Activated B cell treated with CpG ODN at 0.5 μM for 24 hours (primary cell): Measurements from ENCODE around the gene FCHSD1. TPM values are rescaled to one million over a fixed set of nuclear protein-coding genes. Genes with fewer than 3 reads are reported as not detected.

Source experiments
- ATAC-seq: fragments of 200-7000 bp; cut with Tn5 transposase; one replicate; pipeline ENCODE4 v1.10.0; 2021; ENCODE audit warnings: low read depth, mild to moderate bottlenecking, moderate library complexity
- CTCF ChIA-PET: fragments of 350-600 bp; sonication (Branson Sonifier 250); formaldehyde crosslinking; loops from one replicate; lab custom pipeline; 2021; ENCODE audit warnings: antibody characterized with exemption; lab: Charles Lee
- POLR2A ChIA-PET: fragments of 350-600 bp; sonication (Branson Sonifier 250); formaldehyde crosslinking; loops from one replicate; lab custom pipeline; 2021; ENCODE audit warnings: antibody characterized with exemption; lab: Charles Lee
- DNase-seq: peaks from one replicate; pipeline ENCODE4 v3.0.0; 2022
- H3K27ac Mint-ChIP-seq: one replicate; pipeline ENCODE4 v1.8.0; 2020; ENCODE audit warnings: mixed read lengths
- H3K27me3 Mint-ChIP-seq: one replicate; pipeline ENCODE4 v1.8.0; 2021; ENCODE audit warnings: mixed read lengths
- H3K36me3 Mint-ChIP-seq: one replicate; pipeline ENCODE4 v1.8.0; 2021; ENCODE audit warnings: low read depth, mixed read lengths
- H3K4me1 Mint-ChIP-seq: one replicate; pipeline ENCODE4 v1.8.0; 2021; ENCODE audit warnings: mixed read lengths
- H3K4me3 Mint-ChIP-seq: one replicate; pipeline ENCODE4 v1.8.0; 2020; ENCODE audit warnings: mild to moderate bottlenecking, mixed read lengths
- H3K9me3 Mint-ChIP-seq: one replicate; pipeline ENCODE4 v1.8.0; 2020; ENCODE audit warnings: mixed read lengths
- CTCF ChIP-seq: fragments of 200-600 bp; IDR thresholded peaks from one replicate; pipeline ENCODE4 v1.8.0; 2022; ENCODE audit warnings: antibody characterized with exemption, mild to moderate bottlenecking
- intact Hi-C: fragments of 100-400 bp; cut with micrococcal nuclease; formaldehyde crosslinking; loops from one replicate; pipeline ENCODE4 v1.15.1; 2024
- total RNA-seq: library from RNA; stranded (reverse); gene quantifications from 2 replicates; pipeline ENCODE4 v1.2.3, GENCODE V29; 2022

Gene FCHSD1
- total RNA-seq, 1 donor from 2014 or later: 79.5 TPM

- intact Hi-C loops: loop anchor here (1.0 kb wide), 1 partner anchor 8 kb away; no protein-coding TSS in a partner anchor
- TF ChIP-seq CTCF: no peak
- H3K4me3 Mint-ChIP-seq: no peak overlapping the region
- peak overlapping the region; percentile 36 for H3K27ac Mint-ChIP-seq
- H3K4me1 Mint-ChIP-seq: peaks cover 62% of the 10 kb centered on the region
- no peaks in the 10 kb centered on the region for H3K27me3 Mint-ChIP-seq
- peaks cover 30% of the 10 kb centered on the region for H3K36me3 Mint-ChIP-seq
- ATAC-seq (no peak), DNase-seq (no peak)
- H3K9me3 Mint-ChIP-seq: peaks cover 5% of the 10 kb centered on the region
- ChIA-PET CTCF (interaction anchor here (1.0 to 3.2 kb wide), 2 partner anchors 21 to 40 kb away, joined by 3 to 41 read pairs; partner anchors contain the start of gene DIAPH1), POLR2A (interaction anchor here (0.6 to 1.4 kb wide), 4 partner anchors 8 to 21 kb away, joined by 3 to 13 read pairs (median 3); partner anchors contain the start of gene DIAPH1)
These were observed 53.8 kb downstream of the FCHSD1 start for GRCh38 chr5:141597394-141597793.

- Mint-ChIP-seq H3K27me3 (no peaks in the 10 kb centered on the region), H3K4me3 (no peak overlapping the region), H3K36me3 (peaks cover 32% of the 10 kb centered on the region), H3K4me1 (peaks cover 63% of the 10 kb centered on the region), H3K27ac (peak overlapping the region; percentile 36), H3K9me3 (peaks cover 5% of the 10 kb centered on the region)
- ATAC-seq (no peak), DNase-seq (no peak)
- CTCF ChIA-PET: interaction anchor here (1.0 to 3.2 kb wide), 2 partner anchors 21 to 41 kb away, joined by 3 to 41 read pairs; partner anchors contain the start of gene DIAPH1
- TF ChIP-seq CTCF: no peak
- intact Hi-C loops: loop anchor here (1.0 kb wide), 1 partner anchor 8 kb away; no protein-coding TSS in a partner anchor
- POLR2A ChIA-PET: interaction anchor here (0.6 to 1.4 kb wide), 4 partner anchors 9 to 22 kb away, joined by 3 to 13 read pairs (median 3); partner anchors contain the start of gene DIAPH1
These were observed 54.4 kb downstream of the FCHSD1 start for GRCh38 chr5:141596867-141597266.

- Mint-ChIP-seq H3K9me3 (no peaks in the 10 kb centered on the region), H3K27me3 (no peaks in the 10 kb centered on the region), H3K36me3 (peaks cover 56% of the 10 kb centered on the region), H3K4me3 (no peak overlapping the region), H3K27ac (no peak overlapping the region), H3K4me1 (peaks cover 21% of the 10 kb centered on the region)
- ATAC-seq: no peak
- intact Hi-C loops: loop anchor here (5.0 kb wide), 1 partner anchor 287 kb away; the partner anchor contains the start of gene PCDH1
- ChIA-PET CTCF (interaction anchor here (6.7 kb wide), 1 partner anchor 27 kb away, joined by 315 read pairs; the partner anchor contains the start of gene DIAPH1), POLR2A (interaction anchor here (0.5 to 0.6 kb wide), 2 partner anchors 220 to 809 kb away, joined by 3 read pairs; partner anchors contain the start of gene PCDHGB3)
- DNase-seq: no peak
- TF ChIP-seq CTCF: no peak
These were observed 61.1 kb downstream of the FCHSD1 start for GRCh38 chr5:141590127-141590526.

Other genes starting within 250 kb of the FCHSD1 start
- gene PCDHGA9, start 248.6 kb downstream of the FCHSD1 start, total RNA-seq: 1.1 and 1.3 TPM in 2 replicates
- 1.2 and 1.6 TPM in 2 replicates for gene PCDHGB6, start 243.4 kb downstream of the FCHSD1 start, total RNA-seq
- 1.2 and 1.3 TPM in 2 replicates for gene PCDHGA10, start 238.4 kb downstream of the FCHSD1 start, total RNA-seq
- 1.2 and 1.4 TPM in 2 replicates for gene PCDHGB7, start 233.7 kb downstream of the FCHSD1 start, total RNA-seq
- gene PCDHGA11, start 230.4 kb downstream of the FCHSD1 start, total RNA-seq: 0.73 and 1.1 TPM in 2 replicates
- 1.3 and 1.6 TPM in 2 replicates for gene PCDHGA12, start 220.9 kb downstream of the FCHSD1 start, total RNA-seq
- gene PCDHGC3, start 175.5 kb downstream of the FCHSD1 start, total RNA-seq: 2.6 and 3.3 TPM in 2 replicates
- 0.69 TPM in 2 replicates for gene PCDHGC4, start 166.4 kb downstream of the FCHSD1 start, total RNA-seq
- 0.24 and 0.38 TPM in 2 replicates for gene PCDHGC5, start 162.3 kb downstream of the FCHSD1 start, total RNA-seq
- gene DIAPH1, start 32.4 kb downstream of the FCHSD1 start, total RNA-seq: 136 and 138 TPM in 2 replicates
- gene HDAC3, start 14.6 kb downstream of the FCHSD1 start, total RNA-seq: 101 and 102 TPM in 2 replicates
- gene RELL2, start 14.4 kb downstream of the FCHSD1 start, total RNA-seq: 16.8 and 18.9 TPM in 2 replicates
- 0.44 and 0.49 TPM in 2 replicates for gene ARAP3, start 30.8 kb upstream of the FCHSD1 start, total RNA-seq
- gene PCDH1, start 227.0 kb upstream of the FCHSD1 start, total RNA-seq: not detected in 2 replicates